Adrenal gland (tissue), 12 donors: ENCODE results near the gene FCN1. TPM values are rescaled to one million over a fixed set of nuclear protein-coding genes. Genes with fewer than 3 reads are reported as not detected.

Experiments
- DNase-seq, 7 donors: peaks; one replicate each; pipeline ENCODE4 v3.0.0-alpha.2; 2019 to 2020
- H3K27ac ChIP-seq, 5 donors: fragments of 200-600 bp; sonication (generic) in 4 of 5; 1 replicate in 3 of 5; 2 replicates in 2 of 5; pipeline versions ENCODE4 v1.5.1 to v1.8.0; 2016 to 2020; ENCODE audit warnings: mild to moderate bottlenecking in 1 of 5
- H3K27me3 ChIP-seq: fragments of 200-600 bp; 2 replicates; pipeline ENCODE4 v1.8.0; 2021
- H3K36me3 ChIP-seq, 2 donors: fragments of 200-600 bp; replicated peaks in 1 of 2; 1 replicate in 1 of 2; 2 replicates in 1 of 2; pipeline versions ENCODE4 v1.5.1 to v1.8.0; 2018 to 2022
- H3K4me1 ChIP-seq, 2 donors: fragments of 200-600 bp; replicated peaks in 1 of 2; 1 replicate in 1 of 2; 2 replicates in 1 of 2; pipeline versions ENCODE4 v1.5.1 to v1.8.0; 2018 to 2021
- H3K4me3 ChIP-seq, 4 donors: fragments of 200-600 bp; sonication (generic) in 3 of 4; one replicate each; pipeline ENCODE4 v1.5.1; 2016 to 2018
- H3K9me3 ChIP-seq, 3 donors: fragments of 200-600 bp; sonication (generic) in 1 of 3; replicated peaks in 1 of 3; 1 replicate in 2 of 3; 2 replicates in 1 of 3; pipeline versions ENCODE4 v1.5.1 to v1.8.0; 2016 to 2021
- POLR2A ChIP-seq, 2 donors: fragments of 450-650 bp; IDR thresholded peaks; one replicate each; pipeline ENCODE4 v1.6.1; 2017; ENCODE audit warnings: antibody characterized with exemption in 2 of 2, mild to moderate bottlenecking in 2 of 2, moderate library complexity in 1 of 2
- WGBS, 4 donors: extraction: QIAGEN DNeasy Blood & Tissue Kit in 2 of 4; methylation state at CpG; one replicate each; pipeline versions ENCODE4 v1.1.5 to v1.1.7; 2013 to 2017; 5-methylcytosine and 5-hydroxymethylcytosine counted together
- intact Hi-C, 2 donors: fragments of 100-400 bp; cut with DNase I; formaldehyde crosslinking; loops; one replicate each; pipeline versions ENCODE4 v1.14.1 to v1.15.0; 2022 to 2023
- polyA plus RNA-seq, 3 donors: library from polyadenylated mRNA; stranded (reverse); fragments of 200-250 nt in 2 of 3; fragments of 350-450 nt in 1 of 3; fragmentation: Illumina TruSeq in 1 of 3; extraction: RNeasy Lipid Tissue Mini Kit (QIAGEN cat#74804) in 1 of 3; gene quantifications; one replicate each; pipeline ENCODE4 v1.2.3, GENCODE V29; 2013 to 2014
- total RNA-seq, 9 donors: library from RNA; depleted of rRNA in 4 of 9; stranded (reverse); fragments of >200 nt in 4 of 9; fragments of 120-200 nt in 1 of 9; fragmentation: NEBNext Ultra II Directional in 1 of 9; extraction: Animal tissue kit (Norgen Biotek cat#: 25700) in 1 of 9; gene quantifications; one replicate each; pipeline versions ENCODE4 v1.1.0 to v1.2.4, GENCODE V29; 2013 to 2023
- TF ChIP-seq, protein P1 (sequence below), 6 experiments: fragments of 450-650 bp in 4 of 6; fragments of 200-600 bp in 2 of 6; sonication (generic) in 1 of 6; IDR thresholded peaks; 1 replicate in 5 of 6; 2 replicates in 1 of 6; pipeline versions ENCODE4 v1.5.1 to v1.8.0; 2016 to 2021; ENCODE audit warnings: antibody characterized with exemption in 6 of 6, mild to moderate bottlenecking in 2 of 6, moderate library complexity in 1 of 6
- donor health status: healthy with polysubstance abuse.
- donor health status: Bipolar disorder and iron deficiency.
- donor health status: DM: yes; HTN: yes; CAD: no.
- donor health status: DM: no; HTN: no; CAD: no.
- donor health status: DM: no; HTN: no; CAD: no.
- donor health status: DM: yes; HTN: yes; CAD: no.

Gene FCN1
- total and polyA plus RNA-seq, 12 donors: 0.57 to 7.0 (median 2.4) TPM; not detected in 1

DNA sequence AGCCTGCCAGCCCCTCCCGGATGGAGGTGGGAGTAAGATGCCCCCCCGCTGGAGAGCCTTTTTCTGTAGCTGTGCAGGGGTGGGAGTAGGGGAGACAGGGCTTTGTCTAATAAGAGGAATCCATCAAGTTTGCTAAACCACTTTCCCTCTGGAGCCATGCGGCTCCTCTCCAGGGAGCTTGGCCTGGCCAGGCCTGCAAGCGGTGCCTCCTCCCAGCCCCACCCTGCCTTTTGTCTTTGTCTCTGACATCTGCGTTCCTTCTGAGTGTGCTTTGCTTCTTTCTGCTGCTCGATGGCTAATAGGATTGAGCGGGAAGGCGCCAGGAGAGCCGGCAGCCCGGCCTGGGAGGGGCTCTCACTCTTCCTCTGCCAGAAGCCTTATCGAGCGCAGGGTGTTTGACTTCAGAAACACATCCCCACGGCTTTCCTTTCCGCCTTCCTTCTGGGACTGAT is 26.7 kb upstream of the FCN1 start:
- Histone ChIP-seq H3K4me1 (peaks cover 0 to 10% of the 10 kb centered on the region in 2 donors), H3K9me3 (no peaks in the 10 kb centered on the region), H3K27ac (no peak overlapping the region), H3K36me3 (no peaks in the 10 kb centered on the region), H3K27me3 (no peaks in the 10 kb centered on the region), H3K4me3 (no peak overlapping the region)
- TF ChIP-seq, protein P1, sequence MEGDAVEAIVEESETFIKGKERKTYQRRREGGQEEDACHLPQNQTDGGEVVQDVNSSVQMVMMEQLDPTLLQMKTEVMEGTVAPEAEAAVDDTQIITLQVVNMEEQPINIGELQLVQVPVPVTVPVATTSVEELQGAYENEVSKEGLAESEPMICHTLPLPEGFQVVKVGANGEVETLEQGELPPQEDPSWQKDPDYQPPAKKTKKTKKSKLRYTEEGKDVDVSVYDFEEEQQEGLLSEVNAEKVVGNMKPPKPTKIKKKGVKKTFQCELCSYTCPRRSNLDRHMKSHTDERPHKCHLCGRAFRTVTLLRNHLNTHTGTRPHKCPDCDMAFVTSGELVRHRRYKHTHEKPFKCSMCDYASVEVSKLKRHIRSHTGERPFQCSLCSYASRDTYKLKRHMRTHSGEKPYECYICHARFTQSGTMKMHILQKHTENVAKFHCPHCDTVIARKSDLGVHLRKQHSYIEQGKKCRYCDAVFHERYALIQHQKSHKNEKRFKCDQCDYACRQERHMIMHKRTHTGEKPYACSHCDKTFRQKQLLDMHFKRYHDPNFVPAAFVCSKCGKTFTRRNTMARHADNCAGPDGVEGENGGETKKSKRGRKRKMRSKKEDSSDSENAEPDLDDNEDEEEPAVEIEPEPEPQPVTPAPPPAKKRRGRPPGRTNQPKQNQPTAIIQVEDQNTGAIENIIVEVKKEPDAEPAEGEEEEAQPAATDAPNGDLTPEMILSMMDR (IDR thresholded peaks at IDR 0.05): no peak
- TF ChIP-seq POLR2A (IDR thresholded peaks at IDR 0.05): no peak
- 67 to 78% (median 70%) methylated on average over 14 of the region's 14 CpGs for WGBS, 4 donors
- no peak for DNase-seq
- intact Hi-C loops: no loop called here

DNA sequence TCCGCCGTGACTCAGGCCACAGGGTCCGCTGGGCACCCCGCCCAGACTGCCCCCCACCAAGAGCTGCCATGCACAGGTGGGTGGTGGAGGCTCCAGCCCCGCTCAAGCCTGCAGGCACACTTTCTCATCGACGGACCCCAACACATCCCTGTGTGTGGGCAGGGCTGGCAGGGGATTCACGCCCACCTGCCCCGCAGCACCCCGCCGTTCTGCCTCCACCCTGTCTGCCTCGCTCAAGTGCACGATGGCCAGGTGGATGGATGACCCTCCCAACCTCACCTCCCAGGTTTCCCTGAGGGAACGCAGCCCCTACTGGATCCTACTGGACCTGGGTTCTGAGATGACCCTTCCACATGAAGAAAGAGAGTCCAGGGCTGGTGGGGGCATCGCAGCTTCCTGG is 26.1 kb upstream of the FCN1 start:
- H3K4me1 ChIP-seq: peaks cover 0 to 10% of the 10 kb centered on the region in 2 donors
- no peaks in the 10 kb centered on the region for H3K36me3 ChIP-seq
- H3K4me3 ChIP-seq: no peak overlapping the region
- no peak for DNase-seq
- H3K27me3 ChIP-seq: no peaks in the 10 kb centered on the region
- WGBS, 4 donors: 80 to 93% (median 88%) methylated on average over 2 to 15 of the region's 15 CpGs
- H3K27ac ChIP-seq: no peak overlapping the region
- no peak for TF ChIP-seq POLR2A (IDR thresholded peaks at IDR 0.05)
- TF ChIP-seq, protein P1 (IDR thresholded peaks at IDR 0.05): no peak
- H3K9me3 ChIP-seq: no peaks in the 10 kb centered on the region
- intact Hi-C loops: no loop called here

- WGBS, 4 donors: 81 to 92% (median 88%) methylated on average over 13 of the region's 13 CpGs
- intact Hi-C loops: no loop called here
- Histone ChIP-seq H3K27me3 (no peaks in the 10 kb centered on the region), H3K4me3 (no peak overlapping the region), H3K9me3 (no peaks in the 10 kb centered on the region), H3K4me1 (peaks cover 0 to 10% of the 10 kb centered on the region in 2 donors), H3K27ac (no peak overlapping the region), H3K36me3 (no peaks in the 10 kb centered on the region)
- TF ChIP-seq POLR2A (IDR thresholded peaks at IDR 0.05): no peak
- TF ChIP-seq, protein P1 (IDR thresholded peaks at IDR 0.05): no peak
- DNase-seq: no peak
These were observed 25.7 kb upstream of the FCN1 start for GRCh38 chr9:134943411-134943810.

DNA sequence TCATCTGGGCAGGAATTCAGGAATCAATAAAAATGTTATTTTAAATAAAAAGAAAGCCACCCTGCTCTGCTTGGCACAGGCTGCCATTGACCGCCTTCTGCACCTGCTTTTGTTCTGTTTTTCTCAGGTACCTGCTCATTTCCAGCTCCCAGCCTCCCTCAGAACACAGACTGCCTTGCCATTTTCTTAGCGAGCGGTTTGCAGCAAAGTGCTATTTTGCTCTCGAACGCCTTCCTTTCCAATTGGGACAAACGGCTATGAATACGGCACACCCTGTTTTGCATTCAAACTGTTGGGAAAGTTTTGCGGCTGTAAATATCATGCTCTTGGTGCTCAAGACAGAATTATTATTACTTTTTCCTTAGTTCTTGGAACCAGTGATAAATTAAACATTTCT is 25.1 kb upstream of the FCN1 start:
- intact Hi-C loops: no loop called here

More for the DNA sequence above, 25.1 kb upstream of the FCN1 start:
- H3K27ac ChIP-seq: no peak overlapping the region
- no peak for DNase-seq
- H3K4me3 ChIP-seq: no peak overlapping the region
- no peaks in the 10 kb centered on the region for H3K36me3 ChIP-seq
- TF ChIP-seq, protein P1 (IDR thresholded peaks at IDR 0.05): no peak
- no peak for TF ChIP-seq POLR2A (IDR thresholded peaks at IDR 0.05)
- no peaks in the 10 kb centered on the region for H3K9me3 ChIP-seq
- 59 to 76% (median 64%) methylated on average over 8 of the region's 8 CpGs for WGBS, 4 donors
- H3K4me1 ChIP-seq: peaks cover 0 to 10% of the 10 kb centered on the region in 2 donors
- no peaks in the 10 kb centered on the region for H3K27me3 ChIP-seq
